Stromal cell of bone marrow (primary cell): ENCODE measurements around the gene CLSTN1.
A peak's percentile ranks its signal among the peaks of the same experiment; 100 is the strongest.

Source experiments
- DNase-seq: peaks from one replicate; pipeline ENCODE4 v3.0.0-alpha.2; 2012; ENCODE audit warnings: low read depth

CLSTN1 gene

DNA sequence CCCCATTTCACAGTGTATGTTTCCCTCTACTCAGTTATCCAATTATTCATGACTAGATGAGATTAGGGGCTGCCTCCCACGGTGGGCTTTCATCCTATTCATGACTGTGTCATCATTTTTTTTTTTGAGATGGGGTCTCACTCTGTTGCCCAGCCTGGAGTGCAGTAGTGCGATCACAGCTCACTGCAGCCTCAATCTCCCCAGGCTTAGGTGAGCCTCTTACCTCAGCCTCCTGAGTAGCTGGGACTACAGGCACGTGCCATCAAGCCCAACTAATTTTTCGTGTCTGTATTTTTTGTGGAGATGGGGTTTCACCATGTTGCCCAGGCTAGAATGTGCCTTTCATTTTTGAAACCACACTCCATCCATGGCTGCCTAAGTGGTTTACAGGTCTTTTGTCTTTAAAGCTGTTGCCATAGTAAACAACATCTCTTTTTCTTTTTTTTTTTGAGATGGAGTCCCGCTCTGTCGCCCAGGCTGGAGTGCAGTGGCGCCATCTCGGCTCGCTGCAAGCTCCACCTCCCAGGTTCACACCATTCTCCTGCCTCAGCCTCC is 112.2 kb downstream of the CLSTN1 start:
- DNase-seq: no peak

- DNase-seq: no peak
Observed at GRCh38 chr1:9710037-9710436, 113.7 kb downstream of the CLSTN1 start.

DNA sequence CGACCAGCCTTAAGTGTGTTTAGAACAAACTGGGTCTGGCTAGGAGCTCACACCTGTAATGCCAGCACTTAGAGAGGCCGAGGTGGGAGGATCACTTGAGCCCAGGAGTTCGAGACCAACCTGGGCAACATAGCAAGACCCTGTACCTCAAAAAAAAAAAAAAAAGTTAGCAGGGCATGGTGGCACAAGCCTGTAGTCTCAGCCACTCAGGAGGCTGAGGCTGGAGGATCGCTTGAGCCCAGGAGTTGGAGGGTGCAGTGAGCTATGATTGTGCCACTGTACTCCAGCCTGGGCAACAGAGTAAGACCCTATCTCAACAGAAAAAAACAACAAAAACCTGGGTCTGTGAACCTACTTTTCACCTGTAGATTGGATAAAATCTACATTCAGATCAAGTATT is 117.6 kb downstream of the CLSTN1 start:
- DNase-seq: no peak

- no peak for DNase-seq
Observed at GRCh38 chr1:9705337-9706093, 118.2 kb downstream of the CLSTN1 start.

DNA sequence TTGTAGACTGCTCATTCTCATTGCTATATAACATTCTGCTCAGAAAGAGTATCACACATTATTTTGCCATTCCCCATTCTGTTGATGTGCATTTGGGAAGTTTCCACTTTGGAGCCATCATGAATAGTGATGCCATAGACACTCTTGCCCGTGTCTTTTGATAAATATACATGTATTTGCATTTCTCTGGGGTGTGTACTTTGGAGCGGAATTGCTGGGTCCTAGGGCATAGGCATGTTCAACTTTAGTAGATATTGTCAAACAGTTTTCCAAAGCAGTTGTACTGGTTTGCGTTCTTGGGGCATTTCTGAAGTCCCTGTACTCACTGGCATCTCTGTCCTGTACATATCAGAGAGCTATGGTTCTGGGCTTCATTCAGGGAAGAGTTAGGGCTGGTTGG is 120.1 kb downstream of the CLSTN1 start:
- no peak for DNase-seq

DNA sequence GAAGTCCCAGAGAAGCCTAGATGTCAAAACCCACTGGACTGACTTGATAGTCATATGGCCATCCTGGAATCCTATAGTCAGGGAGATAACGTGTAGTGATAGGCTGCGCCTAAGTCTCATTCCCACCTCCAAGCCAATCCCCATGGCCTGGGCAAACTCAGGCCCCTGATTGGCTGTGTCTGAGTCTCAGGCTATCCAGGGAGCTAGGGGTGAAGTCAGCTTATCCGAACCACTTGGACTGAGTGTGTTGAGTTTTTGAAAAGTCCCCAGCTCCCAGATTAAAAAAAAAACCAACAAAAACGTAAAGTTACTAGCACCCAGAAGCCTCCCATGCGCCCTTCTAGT is 120.6 kb downstream of the CLSTN1 start:
- DNase-seq: no peak

GRCh38 chr1:9701665-9702064 is 122.1 kb downstream of the CLSTN1 start:
- no peak for DNase-seq

DNA sequence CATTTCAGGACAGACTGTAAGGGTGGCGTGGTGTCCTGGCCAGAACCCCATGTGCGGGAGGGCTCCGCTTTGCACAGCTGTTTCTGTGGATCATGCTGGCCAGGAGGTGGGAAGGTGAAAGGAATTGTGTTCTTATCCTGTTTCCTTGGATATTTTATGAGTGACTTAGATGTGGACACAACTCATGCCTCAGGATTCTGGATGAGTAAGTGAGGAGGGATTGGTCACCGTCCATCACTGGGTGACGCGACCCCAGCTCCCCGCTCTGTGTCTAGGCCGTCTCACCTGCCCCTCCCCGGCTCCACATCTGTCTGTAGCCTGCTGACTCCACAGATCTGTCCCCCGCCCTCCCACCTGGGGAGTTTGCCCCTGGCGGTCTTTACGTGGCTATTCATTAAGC is 123.4 kb downstream of the CLSTN1 start:
- peak; percentile 65 for DNase-seq

- DNase-seq: no peak
Observed at GRCh38 chr1:9699361-9699760, 124.4 kb downstream of the CLSTN1 start.

GRCh38 chr1:9696793-9697192 is 127.0 kb downstream of the CLSTN1 start:
- DNase-seq: no peak

DNA sequence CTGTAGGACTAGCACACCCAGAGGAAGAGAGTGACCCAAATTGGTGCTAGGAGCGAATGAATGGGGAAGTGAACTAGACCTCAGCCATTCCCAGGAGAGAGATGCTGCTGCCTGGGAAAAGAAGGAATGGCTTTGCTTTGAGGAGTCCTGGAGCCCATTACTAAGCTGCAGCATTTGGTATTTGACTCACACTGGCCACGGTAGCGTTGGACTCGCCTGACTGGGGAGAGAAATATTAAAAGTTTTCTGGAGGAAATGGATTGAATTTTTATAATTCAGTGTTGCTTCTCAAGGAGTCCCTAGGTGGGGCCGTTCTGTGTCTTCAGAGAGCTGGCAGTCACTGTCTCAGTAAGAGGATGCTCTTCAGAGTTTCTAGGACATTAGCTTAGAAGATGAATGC is 132.1 kb downstream of the CLSTN1 start:
- no peak for DNase-seq

GRCh38 chr1:9691108-9691445 is 132.7 kb downstream of the CLSTN1 start:
- DNase-seq: no peak

- no peak for DNase-seq
Observed at GRCh38 chr1:9690440-9691107, 133.2 kb downstream of the CLSTN1 start.

DNA sequence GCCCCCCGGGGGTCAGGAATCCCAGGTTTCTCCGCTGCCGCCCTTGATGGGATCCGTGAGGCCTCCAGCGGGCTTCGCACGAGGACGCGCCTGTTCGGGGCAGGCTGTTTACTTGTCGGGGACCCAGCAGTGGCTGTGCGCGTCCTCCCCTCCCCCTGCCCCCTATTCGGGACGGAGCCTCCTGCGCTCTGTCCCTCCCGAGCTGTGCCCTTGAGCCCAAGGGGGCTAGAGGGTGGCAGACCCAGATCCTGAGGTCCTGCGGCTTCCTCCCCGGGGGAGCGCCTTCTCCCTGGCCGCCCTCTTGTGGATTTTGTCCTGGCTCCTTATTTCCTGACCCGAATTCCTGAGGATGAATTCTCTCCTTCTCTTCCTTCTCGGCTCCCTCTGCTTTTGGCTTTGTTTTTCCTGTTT is 133.8 kb downstream of the CLSTN1 start:
- DNase-seq: no peak

DNA sequence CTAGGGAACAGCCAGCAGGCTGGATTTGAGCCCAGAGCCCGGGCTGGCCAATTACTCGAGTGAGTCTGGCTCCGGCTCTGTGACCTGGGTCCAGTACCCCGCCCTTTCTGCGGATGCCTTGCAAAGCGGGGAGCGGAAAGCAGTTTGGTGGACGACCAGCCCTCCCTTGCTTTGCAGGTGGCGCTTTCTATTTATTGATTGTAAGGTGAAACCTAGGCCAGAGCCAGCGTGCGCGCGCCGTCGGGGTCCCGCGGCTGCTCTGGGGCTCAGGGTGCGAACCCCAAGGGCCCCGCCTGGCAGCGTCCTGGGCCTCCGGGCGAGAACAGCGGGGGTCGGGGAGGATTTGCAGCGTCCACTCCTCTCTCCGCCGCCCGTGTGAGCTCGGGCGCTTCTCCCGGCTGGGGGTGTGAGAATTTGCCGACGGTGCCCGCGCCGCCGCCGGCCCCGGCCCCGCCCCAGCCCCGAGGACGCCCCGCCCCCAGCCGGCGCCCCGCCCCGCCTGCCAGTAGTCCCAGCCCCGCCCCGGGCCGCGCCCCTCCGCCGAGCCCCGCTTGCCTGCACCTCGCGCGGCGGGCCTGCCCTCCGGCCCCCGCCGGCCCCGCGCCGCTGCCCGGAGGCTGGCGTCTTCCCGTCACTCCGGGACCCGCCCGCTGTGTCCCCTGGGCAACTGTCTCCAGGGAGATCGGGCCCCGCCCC is 134.6 kb downstream of the CLSTN1 start:
- no peak for DNase-seq

DNA sequence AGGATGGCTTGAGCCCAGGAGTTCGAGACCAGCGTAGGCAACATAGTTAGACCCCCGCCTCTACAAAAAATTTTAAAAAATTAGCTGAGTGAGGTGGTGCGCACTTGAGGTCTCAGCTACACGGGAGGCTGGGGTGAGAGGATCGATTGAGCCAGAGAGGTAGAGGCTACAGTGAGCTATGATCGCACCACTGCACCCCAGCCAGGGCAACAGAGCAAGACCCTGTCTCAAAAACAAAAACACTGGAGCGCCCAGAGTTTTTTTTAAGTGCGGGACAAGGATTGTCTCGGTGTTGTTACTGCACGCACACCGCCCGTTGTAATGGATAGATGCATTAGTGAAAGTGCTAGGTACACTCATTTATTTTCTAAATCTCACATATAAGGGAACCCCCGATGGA is 135.2 kb downstream of the CLSTN1 start:
- no peak for DNase-seq

DNA sequence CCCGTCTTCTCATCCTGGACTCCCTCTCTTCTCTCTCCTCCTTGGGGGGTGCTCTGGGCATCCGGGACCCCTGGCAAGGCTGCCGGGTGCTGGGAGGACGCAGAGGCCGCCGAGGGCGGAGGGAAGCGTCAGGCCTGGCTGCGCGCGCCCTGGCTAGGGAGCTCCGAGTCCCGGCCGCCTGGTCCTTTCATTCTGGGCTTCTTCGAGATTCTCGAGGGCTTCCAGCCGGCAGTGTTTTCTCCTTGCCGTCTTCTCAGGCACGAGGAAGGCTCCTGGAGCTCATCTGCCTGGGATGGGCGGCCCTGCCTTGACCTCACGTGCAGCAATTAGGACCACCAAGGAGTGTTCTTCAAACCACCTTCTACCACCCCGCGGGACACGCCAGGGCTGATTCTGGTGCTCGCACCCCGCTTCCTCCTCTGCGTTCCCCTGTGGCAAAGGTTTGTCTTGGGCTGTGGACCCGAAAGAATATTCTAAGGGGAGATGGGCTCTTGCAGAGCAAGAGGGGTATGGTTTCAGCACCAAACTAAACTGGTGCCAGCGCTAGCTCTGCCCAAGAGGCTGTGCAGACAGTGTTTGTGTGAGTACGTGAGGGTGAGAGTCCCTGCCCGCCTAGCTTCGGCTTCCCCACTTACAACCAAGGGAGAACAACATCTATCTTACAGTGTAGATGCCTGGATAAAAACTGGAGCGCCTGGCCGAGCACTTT is 135.7 kb downstream of the CLSTN1 start:
- no peak for DNase-seq

GRCh38 chr1:9687120-9687873 is 136.5 kb downstream of the CLSTN1 start:
- DNase-seq: no peak

- DNase-seq: no peak
Observed at GRCh38 chr1:9684801-9685200, 139.0 kb downstream of the CLSTN1 start.

DNA sequence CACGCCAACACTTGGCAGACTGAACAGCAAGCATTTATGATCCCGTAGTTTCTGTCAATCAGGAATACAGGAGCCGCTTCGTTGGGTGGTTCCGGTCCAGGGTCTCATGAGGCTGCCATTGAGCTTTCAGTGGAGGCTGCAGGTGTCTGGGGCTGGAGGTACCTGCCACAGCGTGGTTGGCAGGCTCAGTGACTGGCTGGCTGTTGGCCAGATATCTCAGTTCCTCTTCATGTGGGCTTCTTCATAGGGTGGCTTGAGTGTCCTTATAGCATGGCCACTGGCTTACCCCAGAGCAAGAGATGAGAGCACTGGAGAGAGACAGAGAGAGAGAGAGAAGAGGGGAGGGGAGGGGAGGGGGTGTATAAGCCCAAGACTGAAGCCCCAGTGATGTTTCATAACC is 142.9 kb downstream of the CLSTN1 start:
- DNase-seq: no peak

DNA sequence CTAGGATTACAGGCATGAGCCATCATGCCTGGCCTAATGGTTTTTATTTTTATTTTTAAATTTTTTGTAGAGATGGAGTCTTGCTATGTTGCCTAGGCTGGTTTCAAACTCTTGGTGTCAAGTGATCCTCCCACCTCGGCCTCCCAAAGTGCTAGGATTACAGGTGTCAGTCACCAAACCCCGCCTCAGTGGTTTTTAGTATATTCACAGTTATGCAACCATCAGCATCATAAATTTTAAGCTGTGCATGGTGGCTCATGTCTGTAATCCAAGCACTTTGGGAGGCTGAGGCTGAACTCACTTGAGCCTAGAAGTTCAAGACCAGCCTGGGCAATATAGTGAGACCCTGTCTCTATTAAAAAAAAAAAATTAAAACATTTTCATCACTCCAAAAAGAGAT is 143.7 kb downstream of the CLSTN1 start:
- DNase-seq: no peak
